ENCODE measurements around the gene KDM6B. TPM values are rescaled to one million over a fixed set of nuclear protein-coding genes. Genes with fewer than 3 reads are reported as not detected.

KDM6B gene
- polyA plus RNA-seq, 1 donor = 15.4 TPM

GRCh38 chr17:7823581-7824001 lies 10.4 kb upstream of the KDM6B start:
- DNase-seq (ENCODE audit: low read depth) = no peak

GRCh38 chr17:7824021-7824924 lies 9.7 kb upstream of the KDM6B start:
- DNase-seq (ENCODE audit: low read depth) = no peak

GRCh38 chr17:7825206-7825990 lies 8.6 kb upstream of the KDM6B start:
- no peak for DNase-seq (ENCODE audit: low read depth)

- DNase-seq (ENCODE audit: low read depth) = no peak
Observed at GRCh38 chr17:7830616-7831015, 3.4 kb upstream of the KDM6B start.

GRCh38 chr17:7831233-7831632 lies 2.8 kb upstream of the KDM6B start:
- DNase-seq (ENCODE audit: low read depth) = no peak

GRCh38 chr17:7832431-7832830 lies 1.6 kb upstream of the KDM6B start:
- no peak for DNase-seq (ENCODE audit: low read depth)

- no peak for DNase-seq (ENCODE audit: low read depth)
Observed at GRCh38 chr17:7833011-7833794, 814 bp upstream of the KDM6B start.

GRCh38 chr17:7834542-7834956 lies 532 bp downstream of the KDM6B start:
- DNase-seq (ENCODE audit: low read depth) = no peak

GRCh38 chr17:7834957-7835813 lies 1.2 kb downstream of the KDM6B start:
- peak; percentile 95 for DNase-seq (ENCODE audit: low read depth)

- DNase-seq (ENCODE audit: low read depth) = no peak
Observed at GRCh38 chr17:7835814-7836595, 2.0 kb downstream of the KDM6B start.

GRCh38 chr17:7836596-7837407 lies 2.8 kb downstream of the KDM6B start:
- no peak for DNase-seq (ENCODE audit: low read depth)

- no peak for DNase-seq (ENCODE audit: low read depth)
Observed at GRCh38 chr17:7837408-7838088, 3.5 kb downstream of the KDM6B start.

GRCh38 chr17:7838090-7839075 lies 4.4 kb downstream of the KDM6B start:
- no peak for DNase-seq (ENCODE audit: low read depth)

- DNase-seq (ENCODE audit: low read depth) = no peak
Observed at GRCh38 chr17:7839190-7839875, 5.3 kb downstream of the KDM6B start.

- DNase-seq (ENCODE audit: low read depth) = no peak
Observed at GRCh38 chr17:7839876-7840261, 5.9 kb downstream of the KDM6B start.

GRCh38 chr17:7840441-7840840 lies 6.4 kb downstream of the KDM6B start:
- DNase-seq (ENCODE audit: low read depth) = no peak

- DNase-seq (ENCODE audit: low read depth) = no peak
Observed at GRCh38 chr17:7840875-7841274, 6.9 kb downstream of the KDM6B start.

Data from forelimb muscle (tissue), 1 donor.